Mesothelial cell of epicardium (in vitro differentiated cells): ENCODE measurements around the gene SAMD3. TPM values are rescaled to one million over a fixed set of nuclear protein-coding genes. Genes with fewer than 3 reads are reported as not detected.

Experiments
- DNase-seq, 2 experiments: peaks; one replicate each; pipeline ENCODE4 v3.0.0; 2021; ENCODE audit warnings: low spot score in 2 of 2; ENCODE audit not compliant: unreplicated experiment in 2 of 2
- H3K27ac Mint-ChIP-seq: 2 replicates; pipeline ENCODE4 v1.8.0; 2021; ENCODE audit warnings: mixed read lengths
- H3K27me3 Mint-ChIP-seq: 2 replicates; pipeline ENCODE4 v1.8.0; 2021; ENCODE audit warnings: low read depth, mixed read lengths
- H3K36me3 Mint-ChIP-seq: 2 replicates; pipeline ENCODE4 v1.8.0; 2021; ENCODE audit warnings: mixed read lengths
- H3K4me1 Mint-ChIP-seq: 2 replicates; pipeline ENCODE4 v1.8.0; 2021; ENCODE audit warnings: mixed read lengths
- H3K4me3 Mint-ChIP-seq: 2 replicates; pipeline ENCODE4 v1.8.0; 2021; ENCODE audit warnings: mild to moderate bottlenecking, moderate library complexity, mixed read lengths
- H3K9me3 Mint-ChIP-seq: 2 replicates; pipeline ENCODE4 v1.8.0; 2021; ENCODE audit warnings: mixed read lengths
- total RNA-seq: library from RNA; stranded (reverse); gene quantifications from 3 replicates; pipeline ENCODE4 v1.2.1, GENCODE V29; 2021
- TF ChIP-seq, protein P1 (sequence below): fragments of 200-600 bp; sonication (generic); IDR thresholded peaks from one replicate; pipeline ENCODE4 v1.5.0; 2021; ENCODE audit warnings: antibody characterized with exemption; ENCODE audit not compliant: unreplicated experiment

Gene SAMD3
- total RNA-seq, 1 donor from 2014 or later = 0.49 TPM

DNA sequence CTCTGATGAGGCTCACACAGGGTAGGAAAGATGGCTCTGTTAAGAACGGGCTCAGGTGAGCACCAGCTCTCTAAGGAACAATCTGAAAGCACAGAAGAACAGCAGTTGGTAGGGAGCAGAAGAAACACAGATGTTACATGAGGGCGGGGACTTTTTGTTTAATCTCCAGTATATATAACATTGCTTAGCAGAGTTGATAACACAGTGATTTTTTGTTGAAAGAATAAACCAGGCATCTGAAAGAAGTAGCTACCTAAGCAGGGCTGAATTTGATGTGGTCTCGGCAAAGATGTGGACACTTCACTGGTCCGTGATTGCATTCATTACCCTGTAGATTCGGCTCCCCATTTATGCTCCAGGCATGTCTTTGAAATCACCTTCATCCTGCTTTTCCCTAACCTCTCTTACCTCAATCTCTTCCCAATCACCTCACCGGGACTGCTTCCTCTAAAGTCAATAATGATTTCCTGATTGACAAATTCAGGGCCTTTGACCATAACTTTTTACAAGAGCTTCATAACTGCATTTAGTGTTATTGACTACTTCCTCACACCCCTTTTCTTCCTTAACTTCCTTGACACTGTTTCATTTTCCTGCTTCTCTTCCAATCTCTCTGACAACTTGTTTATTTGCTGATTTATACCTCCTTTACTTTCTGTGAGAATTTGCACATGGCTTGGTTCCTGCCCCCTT is 34.4 kb downstream of the SAMD3 start:
- H3K36me3 Mint-ChIP-seq = no peaks in the 10 kb centered on the region
- H3K9me3 Mint-ChIP-seq = peaks cover 19% of the 10 kb centered on the region
- H3K4me1 Mint-ChIP-seq = no peaks in the 10 kb centered on the region
- TF ChIP-seq, protein P1, sequence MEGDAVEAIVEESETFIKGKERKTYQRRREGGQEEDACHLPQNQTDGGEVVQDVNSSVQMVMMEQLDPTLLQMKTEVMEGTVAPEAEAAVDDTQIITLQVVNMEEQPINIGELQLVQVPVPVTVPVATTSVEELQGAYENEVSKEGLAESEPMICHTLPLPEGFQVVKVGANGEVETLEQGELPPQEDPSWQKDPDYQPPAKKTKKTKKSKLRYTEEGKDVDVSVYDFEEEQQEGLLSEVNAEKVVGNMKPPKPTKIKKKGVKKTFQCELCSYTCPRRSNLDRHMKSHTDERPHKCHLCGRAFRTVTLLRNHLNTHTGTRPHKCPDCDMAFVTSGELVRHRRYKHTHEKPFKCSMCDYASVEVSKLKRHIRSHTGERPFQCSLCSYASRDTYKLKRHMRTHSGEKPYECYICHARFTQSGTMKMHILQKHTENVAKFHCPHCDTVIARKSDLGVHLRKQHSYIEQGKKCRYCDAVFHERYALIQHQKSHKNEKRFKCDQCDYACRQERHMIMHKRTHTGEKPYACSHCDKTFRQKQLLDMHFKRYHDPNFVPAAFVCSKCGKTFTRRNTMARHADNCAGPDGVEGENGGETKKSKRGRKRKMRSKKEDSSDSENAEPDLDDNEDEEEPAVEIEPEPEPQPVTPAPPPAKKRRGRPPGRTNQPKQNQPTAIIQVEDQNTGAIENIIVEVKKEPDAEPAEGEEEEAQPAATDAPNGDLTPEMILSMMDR = no peak
- no peaks in the 10 kb centered on the region for H3K27me3 Mint-ChIP-seq
- H3K27ac Mint-ChIP-seq = no peak overlapping the region
- no peak overlapping the region for H3K4me3 Mint-ChIP-seq
- no peak for DNase-seq

DNA sequence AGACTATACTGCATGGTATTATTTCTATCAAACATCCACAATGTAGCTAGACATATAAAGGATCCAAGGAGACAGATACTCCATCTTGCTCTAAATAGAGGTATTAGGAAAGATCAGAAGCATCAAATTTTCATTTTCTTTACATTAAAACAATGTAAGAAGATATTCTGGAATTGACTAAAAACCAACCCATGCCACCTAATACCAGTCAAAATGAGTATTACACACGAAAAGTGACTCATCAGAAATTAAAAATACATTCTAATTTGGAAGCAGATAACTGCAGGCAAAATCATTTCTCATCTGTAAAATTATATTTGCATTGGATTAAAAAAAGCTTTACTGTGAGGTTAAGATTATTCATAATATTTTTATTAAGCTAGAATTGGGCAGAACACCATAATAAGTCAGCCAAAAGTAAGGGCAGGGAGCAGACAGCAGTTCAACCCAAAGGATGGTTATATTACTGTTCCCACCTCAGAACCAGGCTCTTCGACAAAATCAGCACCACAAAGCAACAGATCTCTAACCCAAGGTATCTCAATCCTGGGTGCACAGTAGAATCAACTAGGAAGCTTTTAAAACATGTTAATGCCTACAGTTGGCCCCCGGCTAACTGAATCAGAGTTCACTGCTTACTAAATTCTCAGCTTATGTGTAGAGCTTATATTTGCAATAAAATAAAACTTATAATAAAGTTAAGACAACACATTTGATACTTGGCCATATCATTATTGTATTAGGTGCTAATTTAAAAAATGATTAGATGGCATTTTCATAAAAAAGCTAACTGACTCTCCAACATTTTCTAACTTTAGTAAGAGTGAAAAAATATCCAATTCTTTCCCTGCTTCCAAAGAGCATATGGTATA is 35.2 kb downstream of the SAMD3 start:
- Mint-ChIP-seq H3K27me3 (no peaks in the 10 kb centered on the region), H3K36me3 (no peaks in the 10 kb centered on the region), H3K4me3 (no peak overlapping the region), H3K4me1 (no peaks in the 10 kb centered on the region), H3K9me3 (peaks cover 12% of the 10 kb centered on the region), H3K27ac (no peak overlapping the region)
- TF ChIP-seq, protein P1 = no peak
- DNase-seq = no peak

DNA sequence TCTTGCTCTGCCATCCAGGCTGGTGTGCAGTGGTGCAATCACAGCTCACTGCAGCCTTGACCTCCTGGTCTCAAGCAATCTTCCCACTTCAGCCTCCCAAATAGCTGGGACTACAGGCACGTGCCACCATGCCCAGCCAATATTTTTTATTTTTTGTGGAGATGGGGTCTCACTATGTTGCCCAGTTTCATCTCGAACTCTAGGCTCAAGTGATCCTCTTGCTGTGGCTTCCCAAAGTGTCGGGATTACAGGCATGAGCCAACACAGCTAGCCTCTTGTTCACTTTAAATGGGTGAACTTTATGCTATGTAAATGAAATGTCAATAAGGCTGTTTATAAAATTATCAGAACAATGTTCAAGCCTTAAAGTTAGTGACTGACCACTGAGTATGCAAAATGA is 37.1 kb downstream of the SAMD3 start:
- no peak for DNase-seq
- Mint-ChIP-seq H3K27me3 (no peaks in the 10 kb centered on the region), H3K4me3 (no peak overlapping the region), H3K9me3 (peaks cover 5% of the 10 kb centered on the region), H3K4me1 (no peaks in the 10 kb centered on the region), H3K27ac (no peak overlapping the region), H3K36me3 (no peaks in the 10 kb centered on the region)
- TF ChIP-seq, protein P1 = no peak

DNA sequence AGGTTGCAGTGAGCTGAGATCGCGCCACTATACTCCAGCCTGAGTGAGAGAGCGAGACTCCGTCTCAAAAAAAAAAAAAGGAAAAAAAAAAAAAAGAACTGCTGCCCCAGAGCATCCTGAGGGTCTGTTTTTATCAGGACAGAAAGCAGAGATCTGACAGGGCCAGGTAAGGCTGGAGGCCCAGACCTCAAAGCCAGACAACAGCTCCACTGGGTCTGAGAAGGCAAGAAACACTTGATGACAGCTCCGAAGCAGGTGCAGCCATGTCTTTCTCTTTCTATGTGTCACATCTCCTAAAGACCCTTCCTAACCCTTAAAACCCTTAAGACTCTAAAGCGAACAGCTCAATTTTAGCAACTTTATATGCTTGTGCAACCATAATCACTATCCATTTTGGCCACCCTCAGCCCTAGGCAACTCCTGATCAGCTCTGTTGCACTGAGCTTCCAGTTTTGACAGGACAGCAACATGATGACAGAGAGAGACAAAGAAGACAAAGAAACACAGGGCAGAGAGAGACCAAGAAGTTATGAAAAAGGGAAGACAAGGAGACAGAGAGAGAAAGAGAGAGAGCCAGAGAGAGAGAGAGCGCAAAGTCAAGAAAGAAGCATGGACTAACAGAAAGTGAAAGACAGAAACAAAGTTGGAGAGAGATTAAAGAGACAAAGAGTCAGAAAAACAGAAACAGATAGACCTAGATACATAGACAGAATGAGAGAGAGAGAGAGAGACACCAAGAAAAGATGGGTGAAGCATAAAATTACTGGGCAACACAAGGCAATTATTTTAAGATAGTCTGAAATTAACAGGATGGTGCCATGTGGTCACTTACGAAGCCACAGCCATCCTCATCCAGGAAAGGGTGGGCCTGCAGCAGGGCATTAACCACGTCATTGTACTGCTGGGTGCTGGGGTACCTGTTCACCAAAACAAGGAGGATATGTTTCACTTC is 39.2 kb downstream of the SAMD3 start:
- no peaks in the 10 kb centered on the region for H3K9me3 Mint-ChIP-seq
- H3K36me3 Mint-ChIP-seq = no peaks in the 10 kb centered on the region
- H3K4me1 Mint-ChIP-seq = no peaks in the 10 kb centered on the region
- TF ChIP-seq, protein P1 = no peak
- DNase-seq = no peak
- no peak overlapping the region for H3K27ac Mint-ChIP-seq
- no peak overlapping the region for H3K4me3 Mint-ChIP-seq
- no peaks in the 10 kb centered on the region for H3K27me3 Mint-ChIP-seq

DNA sequence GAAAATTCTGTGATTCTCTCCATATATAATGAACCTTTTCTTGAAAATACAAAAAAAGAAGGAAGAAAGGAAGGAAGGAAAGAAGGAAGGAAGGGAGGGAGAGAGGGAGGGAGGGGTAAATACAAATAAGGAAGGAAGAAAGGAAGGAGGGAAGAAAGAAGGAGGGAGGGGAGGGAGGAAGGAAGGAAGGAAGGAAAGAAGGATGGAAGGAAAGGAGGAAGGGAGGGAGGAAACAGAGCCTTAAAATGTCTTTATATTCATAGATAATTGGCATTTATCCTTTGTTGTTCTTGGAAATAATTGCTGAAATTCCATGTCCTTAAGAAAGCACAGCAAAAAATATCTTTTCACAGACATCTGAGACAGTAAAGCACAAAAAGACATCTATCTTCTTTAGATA is 40.3 kb downstream of the SAMD3 start:
- no peaks in the 10 kb centered on the region for H3K9me3 Mint-ChIP-seq
- no peaks in the 10 kb centered on the region for H3K27me3 Mint-ChIP-seq
- TF ChIP-seq, protein P1 = no peak
- H3K36me3 Mint-ChIP-seq = no peaks in the 10 kb centered on the region
- DNase-seq = no peak
- no peaks in the 10 kb centered on the region for H3K4me1 Mint-ChIP-seq
- no peak overlapping the region for H3K27ac Mint-ChIP-seq
- H3K4me3 Mint-ChIP-seq = no peak overlapping the region
